ENCODE data around the gene GALNT18. TPM values are rescaled to one million over a fixed set of nuclear protein-coding genes. Genes with fewer than 3 reads are reported as not detected.

Gene GALNT18
- polyA plus RNA-seq, 3 donors, result 9.4 to 16.5 (median 9.6) TPM

DNA sequence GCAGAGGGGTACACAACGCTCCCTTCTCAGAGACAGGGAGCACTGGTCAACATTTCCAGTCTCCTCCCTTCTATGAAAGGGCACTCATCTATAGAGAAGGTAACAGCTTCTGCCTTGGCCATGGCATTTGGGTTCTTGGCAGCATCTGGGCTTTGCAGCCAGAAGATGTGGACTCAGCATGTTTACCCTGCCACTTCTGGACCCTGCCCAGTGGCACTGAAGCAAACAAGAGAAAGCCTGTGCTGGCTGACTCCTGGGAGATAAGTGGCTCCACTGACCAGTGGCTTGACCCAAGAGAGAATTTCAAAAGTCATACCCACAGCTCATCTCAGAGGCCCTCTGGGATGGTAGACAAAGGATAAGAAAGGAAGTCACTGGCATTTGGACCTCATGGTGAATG is 276.7 kb downstream of the GALNT18 start:
- 88 to 100% (median 92%) methylated on average over 1 of the region's 1 CpG for WGBS, 3 donors
- no peak overlapping the region for H3K27ac ChIP-seq (ENCODE audit: low read depth, low read length)

DNA sequence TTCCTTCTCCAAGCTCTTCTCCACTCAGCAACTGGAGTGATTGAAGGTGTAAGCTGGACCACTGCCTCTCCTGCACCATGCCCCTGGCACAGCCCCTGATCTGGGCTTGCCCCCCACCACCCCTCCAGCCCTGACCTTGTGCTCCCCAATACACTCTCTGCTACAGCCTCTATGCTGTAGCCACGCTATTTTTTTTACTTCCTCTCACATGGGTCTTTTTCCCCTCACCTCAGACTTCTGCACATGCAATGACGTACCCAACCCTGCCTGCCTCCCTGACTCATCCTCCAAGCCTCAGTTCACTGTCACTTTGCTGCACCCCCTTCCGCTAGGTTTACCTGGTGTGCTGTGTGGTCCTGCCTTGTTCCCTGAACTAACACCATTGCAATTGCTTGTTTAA is 277.8 kb downstream of the GALNT18 start:
- WGBS, 3 donors, result 64 to 79% (median 69%) methylated on average over 3 of the region's 3 CpGs
- H3K27ac ChIP-seq (ENCODE audit: low read depth, low read length), result no peak overlapping the region

DNA sequence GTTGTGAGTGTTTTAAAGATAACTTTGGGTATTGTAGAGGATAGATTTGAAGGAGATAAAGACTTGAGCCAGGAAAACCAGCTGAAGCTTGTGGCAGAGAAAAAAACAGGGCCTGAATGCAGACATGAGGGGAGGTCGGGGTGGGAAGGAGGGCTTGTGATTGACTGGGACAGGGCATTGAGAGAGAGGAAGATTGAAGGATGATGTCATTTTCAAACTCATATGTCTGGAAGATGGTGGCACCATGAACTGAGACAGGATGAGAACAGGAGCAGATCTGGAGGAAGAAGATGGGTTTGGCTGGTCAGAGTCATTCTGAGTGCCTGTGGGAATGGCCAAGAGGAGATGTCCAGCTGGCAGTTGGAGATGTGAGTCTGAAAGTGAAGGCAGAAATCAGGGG is 283.5 kb downstream of the GALNT18 start:
- no peak overlapping the region for H3K27ac ChIP-seq (ENCODE audit: low read depth, low read length)
- 91 to 98% (median 94%) methylated on average over 1 of the region's 1 CpG for WGBS, 3 donors

DNA sequence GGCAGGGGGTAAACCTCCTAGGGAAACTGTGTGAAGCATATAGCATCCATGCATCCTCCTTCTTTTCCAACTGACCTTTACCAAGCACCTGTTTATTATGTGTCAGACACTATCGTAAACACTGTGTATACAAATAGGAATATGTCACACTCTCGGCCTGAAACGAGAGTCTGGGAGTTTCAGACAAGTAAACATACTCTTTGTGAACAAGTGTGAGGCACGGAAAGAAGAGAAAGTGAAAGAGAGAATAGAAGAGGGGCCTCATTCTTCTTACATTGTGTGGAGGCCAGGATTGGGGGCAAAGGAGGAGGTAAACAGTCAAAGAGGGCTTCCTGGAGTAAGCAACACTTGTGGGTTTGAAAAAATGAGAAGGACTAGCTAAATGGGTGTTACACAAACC is 285.1 kb downstream of the GALNT18 start:
- WGBS, 3 donors, result 73 to 89% (median 79%) methylated on average over 4 of the region's 4 CpGs
- H3K27ac ChIP-seq (ENCODE audit: low read depth, low read length), result no peak overlapping the region

DNA sequence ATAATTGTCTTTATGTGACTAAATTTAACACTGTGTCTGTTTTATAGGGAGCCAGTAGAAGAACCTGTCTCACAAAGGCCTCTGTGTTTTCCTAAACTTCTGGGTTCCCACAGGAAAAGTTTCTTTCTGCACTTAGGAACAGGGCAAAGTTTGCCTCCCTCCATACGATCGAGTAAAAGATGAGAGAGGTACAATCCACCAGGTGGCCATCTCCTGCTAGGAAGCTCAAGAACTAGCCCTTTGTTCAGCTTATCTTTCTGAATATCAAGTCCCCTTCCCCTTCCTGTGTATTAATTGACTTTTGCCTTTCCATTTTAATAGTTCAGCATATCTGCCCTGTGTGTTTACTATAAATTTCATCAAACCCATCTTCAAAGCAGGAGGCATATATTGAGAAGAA is 286.8 kb downstream of the GALNT18 start:
- WGBS, 3 donors, result 77 to 94% (median 86%) methylated on average over 2 of the region's 2 CpGs
- no peak overlapping the region for H3K27ac ChIP-seq (ENCODE audit: low read depth, low read length)

DNA sequence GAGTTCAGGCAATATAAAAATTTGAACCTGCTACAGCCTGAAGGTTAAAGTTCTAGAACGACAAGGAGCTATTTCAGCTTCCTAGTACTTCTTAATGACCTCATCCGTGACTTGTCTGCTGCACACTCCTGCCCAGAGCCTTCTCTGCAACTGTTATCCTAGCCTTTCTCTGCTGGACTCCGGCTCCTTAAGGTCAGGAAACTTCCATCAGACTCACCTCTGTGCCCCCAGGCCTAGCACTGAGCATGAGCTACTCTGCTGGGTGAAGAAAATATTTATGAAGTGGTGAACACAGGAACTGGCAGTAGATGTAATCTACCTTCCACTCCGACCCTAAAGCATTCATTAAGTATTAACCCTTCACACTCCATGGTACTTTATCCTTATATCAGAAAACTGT is 287.2 kb downstream of the GALNT18 start:
- WGBS, 3 donors, result 70 to 72% (median 71%) methylated on average over 4 of the region's 4 CpGs
- H3K27ac ChIP-seq (ENCODE audit: low read depth, low read length), result no peak overlapping the region

DNA sequence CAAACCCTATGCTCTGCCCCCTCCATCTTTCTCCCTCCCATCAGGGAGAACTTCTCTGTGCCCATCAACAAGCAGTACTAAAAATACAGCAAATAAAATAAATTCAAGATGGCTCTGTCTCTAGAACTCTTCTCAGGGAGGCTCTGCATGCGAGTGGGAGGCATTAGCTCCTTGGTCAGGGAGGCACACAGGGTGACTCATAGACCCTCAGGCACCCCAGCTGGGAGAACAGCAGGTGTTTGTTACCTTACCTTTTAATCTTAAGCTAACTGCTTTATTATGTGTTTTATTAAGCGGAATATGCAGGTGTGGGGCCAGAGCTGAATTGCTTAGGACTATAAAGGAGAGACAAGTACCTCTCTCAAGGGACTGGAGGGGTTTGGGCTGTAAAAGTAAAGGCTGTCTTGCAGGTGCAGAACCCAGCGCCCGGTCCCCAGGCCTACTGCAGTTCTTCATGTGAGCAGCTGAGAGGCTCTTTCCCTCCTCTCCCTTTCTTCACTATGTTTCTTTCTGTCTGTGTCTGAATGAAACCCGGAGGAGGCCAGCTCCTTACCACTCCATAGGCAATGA is 289.6 kb downstream of the GALNT18 start:
- WGBS, 3 donors, result 71 to 89% (median 78%) methylated on average over 5 of the region's 5 CpGs
- no peak overlapping the region for H3K27ac ChIP-seq (ENCODE audit: low read depth, low read length)

DNA sequence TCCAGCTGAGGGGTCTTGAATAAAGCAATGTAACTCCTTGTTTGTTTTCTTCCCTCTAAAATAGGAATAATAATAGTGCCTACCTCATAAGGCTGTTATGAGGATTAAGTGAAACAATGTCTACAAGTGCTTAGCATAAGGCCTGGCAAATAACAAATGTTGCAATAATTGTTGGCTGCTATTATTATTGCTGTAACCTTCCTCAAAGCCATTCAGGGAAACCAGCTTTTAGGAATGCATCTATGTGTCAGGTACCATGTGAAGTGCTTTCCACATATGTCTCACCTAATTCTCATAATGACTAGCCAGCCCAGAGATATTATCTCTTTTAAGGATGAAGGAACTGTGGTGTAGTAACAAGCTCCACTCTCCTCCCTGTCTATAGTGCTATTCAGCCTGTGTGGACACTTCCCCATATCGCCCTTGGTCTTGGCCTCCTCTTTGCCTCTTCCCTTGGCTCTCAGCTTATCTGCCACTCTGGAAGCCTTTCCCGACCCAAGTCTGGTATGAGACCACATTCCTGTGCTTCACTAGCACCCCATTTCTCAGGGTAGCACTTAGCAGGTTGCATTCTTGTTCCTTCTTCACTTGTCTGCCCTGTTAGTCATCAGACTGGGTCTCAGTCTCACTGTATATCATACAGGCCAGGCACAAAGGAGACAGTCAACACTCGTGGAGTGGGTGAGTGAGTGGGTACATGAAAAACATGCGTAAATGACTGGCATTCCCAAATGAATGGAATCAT is 292.6 kb downstream of the GALNT18 start:
- WGBS, 3 donors, result 76 to 90% (median 88%) methylated on average over 4 of the region's 4 CpGs

DNA sequence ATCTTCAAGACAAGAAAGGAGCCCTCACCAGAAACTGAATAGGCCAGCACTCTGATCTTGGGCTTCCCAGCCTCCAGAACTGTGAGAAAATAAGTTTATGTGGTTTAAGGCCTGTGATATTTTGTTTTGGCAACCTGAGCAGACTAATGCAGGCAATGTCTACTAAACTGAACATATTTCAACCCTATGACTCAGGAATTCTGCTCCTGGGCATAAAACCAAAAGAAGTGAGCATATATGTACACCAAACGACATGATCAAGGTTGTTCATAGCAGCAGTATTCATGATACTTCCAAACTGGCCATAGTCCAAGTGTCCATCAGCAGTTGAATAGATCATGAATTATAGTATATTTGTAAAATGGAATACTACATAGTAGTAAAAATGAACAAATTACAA is 297.7 kb downstream of the GALNT18 start:
- 53 to 81% (median 78%) methylated on average over 1 of the region's 1 CpG for WGBS, 3 donors
- H3K27ac ChIP-seq (ENCODE audit: low read depth, low read length), result no peak overlapping the region

More for the DNA sequence above, 292.6 kb downstream of the GALNT18 start:
- no peak overlapping the region for H3K27ac ChIP-seq (ENCODE audit: low read depth, low read length)

DNA sequence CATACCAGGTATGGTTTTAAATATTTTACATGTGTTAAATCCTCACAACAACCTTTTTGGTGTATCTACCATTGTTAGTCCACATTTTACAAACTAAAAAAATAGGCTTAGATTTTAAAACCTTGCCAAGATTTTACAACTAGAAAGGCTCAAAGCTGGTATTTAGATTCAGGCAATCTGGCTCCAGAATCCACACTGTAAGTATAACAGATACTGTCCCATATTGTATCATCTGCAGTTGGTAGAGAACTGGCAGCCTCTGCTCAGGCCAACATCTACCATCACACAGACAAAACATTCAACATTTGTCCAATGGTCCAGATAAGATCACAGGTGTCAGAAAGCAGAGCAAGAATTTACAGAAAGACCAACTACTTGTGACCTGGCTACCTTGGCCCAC is 299.7 kb downstream of the GALNT18 start:
- H3K27ac ChIP-seq (ENCODE audit: low read depth, low read length), result no peak overlapping the region

DNA sequence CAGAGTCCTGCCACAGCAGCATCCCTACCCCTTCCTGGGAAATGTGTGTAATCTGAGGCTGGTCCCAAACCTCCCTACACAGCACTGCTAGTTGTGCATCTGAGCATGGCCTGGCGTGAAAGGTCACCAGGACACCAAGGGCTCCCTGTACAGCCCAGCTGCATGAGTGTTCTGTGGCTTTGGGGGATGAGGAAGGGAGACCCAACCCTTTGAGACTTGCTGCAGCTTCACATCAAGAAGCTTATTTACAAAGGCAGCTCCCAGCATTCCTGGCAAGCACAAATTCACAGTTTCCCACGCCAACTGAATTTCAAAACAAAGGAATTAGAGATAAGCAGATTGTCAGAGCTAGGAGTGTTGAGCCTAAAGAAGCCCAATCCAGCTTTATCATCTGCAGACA is 301.0 kb downstream of the GALNT18 start:
- WGBS, 3 donors, result 73 to 84% (median 79%) methylated on average over 2 of the region's 2 CpGs

DNA sequence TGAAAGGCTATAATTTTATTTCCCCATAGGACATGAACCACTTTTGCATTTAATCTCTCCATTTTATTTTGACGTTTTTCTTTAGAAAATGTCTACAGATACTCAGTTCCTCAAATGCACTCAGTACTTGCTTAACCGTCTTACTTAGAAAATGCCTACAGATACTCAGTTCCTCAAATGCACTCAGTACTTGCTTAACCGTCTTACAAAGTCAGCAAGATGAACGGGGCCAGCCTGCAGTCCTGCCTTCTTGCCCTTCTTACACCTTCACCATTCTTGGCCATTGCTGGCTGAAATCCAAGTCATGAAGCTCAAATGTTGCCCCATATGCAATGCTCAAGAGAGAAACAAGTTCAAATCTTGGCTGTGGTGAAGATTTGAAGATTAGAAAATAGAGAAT is 302.8 kb downstream of the GALNT18 start:
- WGBS, 3 donors, result 50 to 93% (median 61%) methylated on average over 4 of the region's 4 CpGs
- H3K27ac ChIP-seq (ENCODE audit: low read depth, low read length), result no peak overlapping the region

More for the DNA sequence above, 301.0 kb downstream of the GALNT18 start:
- H3K27ac ChIP-seq (ENCODE audit: low read depth, low read length), result no peak overlapping the region

DNA sequence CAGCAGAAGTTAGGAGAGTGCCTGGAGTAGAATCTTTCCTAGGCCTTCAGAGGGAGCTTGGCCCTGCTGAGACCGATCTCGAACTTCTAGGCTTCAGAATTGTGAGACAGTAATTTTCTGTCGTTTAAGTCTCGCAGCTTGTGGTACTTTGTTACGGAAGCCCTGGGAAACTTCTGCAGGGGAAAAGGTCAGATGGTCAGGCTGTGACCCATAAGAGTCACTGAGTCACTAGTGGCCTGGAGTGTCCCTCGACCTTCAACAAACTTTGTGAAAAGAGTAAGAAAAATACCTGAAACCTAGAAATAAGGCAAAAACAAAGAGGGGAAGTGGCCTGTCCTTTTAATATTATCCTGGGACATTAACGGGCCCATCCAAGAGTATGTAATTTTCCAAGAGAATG is 303.3 kb downstream of the GALNT18 start:
- H3K27ac ChIP-seq (ENCODE audit: low read depth, low read length), result no peak overlapping the region
- WGBS, 3 donors, result 85 to 95% (median 86%) methylated on average over 7 of the region's 7 CpGs

DNA sequence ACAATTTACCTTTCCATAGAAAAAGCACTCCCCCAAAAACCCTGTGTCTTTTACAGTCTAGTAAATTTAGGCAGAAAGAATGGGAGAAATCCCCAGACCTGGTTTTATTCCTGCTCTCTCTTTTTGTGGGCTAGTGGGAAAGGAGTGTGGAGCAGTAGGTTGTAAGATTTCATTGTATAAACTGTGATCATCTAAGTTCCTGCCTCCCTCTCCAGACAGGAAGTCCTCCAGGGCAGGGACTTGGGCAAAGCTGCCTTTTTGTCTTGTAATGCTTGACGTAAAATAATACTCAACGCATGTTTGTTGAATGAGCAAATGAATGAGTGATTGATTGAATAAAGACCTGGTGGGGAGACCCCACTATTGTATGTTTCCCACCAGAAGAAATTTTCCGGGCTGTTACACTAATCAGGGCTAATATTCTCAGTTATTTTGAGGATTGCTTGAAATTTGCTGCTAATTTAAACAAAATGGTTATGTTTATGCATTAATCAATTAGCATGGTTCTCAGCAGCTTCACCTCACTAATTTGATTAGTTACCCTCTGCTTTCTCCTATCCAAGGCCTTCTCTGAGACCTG is 305.1 kb downstream of the GALNT18 start:
- no peak overlapping the region for H3K27ac ChIP-seq (ENCODE audit: low read depth, low read length)
- WGBS, 3 donors, result 90 to 93% (median 91%) methylated on average over 3 of the region's 3 CpGs

DNA sequence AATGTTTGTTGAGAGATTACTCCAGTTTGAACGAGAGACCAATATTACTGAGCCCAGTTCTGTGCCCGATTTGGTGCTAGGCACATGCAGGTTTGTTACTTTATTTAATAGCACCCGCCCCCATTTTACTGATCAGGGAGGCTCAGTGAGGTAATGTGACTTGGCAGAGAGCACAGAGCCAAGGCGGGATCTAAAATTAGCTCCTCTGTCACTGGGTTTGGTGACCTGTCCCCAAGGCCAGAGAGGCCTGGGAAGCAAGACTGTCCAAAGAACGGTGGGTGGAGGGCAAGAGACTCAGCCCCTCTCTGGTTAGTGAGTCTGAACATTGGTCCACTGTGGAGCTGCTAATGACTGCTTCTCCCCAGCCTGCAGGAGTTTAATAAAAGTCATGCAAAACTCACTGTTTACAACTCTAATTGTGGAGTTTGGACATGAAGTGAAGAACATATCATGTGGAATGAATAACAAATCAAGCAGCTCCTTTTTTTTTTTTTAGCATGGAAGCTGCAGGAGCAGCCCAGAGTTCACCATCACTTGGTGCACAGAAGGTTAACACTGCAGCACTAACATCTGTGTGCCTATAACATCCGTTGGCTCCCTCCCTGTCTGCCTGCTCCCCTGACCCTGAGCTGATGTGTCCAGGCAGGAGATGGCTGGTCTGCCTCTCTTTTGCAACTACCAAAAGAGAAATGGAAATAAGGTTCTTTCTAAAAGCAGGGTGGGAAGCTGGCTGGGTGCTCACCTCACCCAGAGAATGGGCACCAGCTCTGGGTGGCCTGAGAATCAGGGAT is 307.7 kb downstream of the GALNT18 start:
- no peak overlapping the region for H3K27ac ChIP-seq (ENCODE audit: low read depth, low read length)
- 31 to 75% (median 60%) methylated on average over 6 of the region's 6 CpGs for WGBS, 3 donors

DNA sequence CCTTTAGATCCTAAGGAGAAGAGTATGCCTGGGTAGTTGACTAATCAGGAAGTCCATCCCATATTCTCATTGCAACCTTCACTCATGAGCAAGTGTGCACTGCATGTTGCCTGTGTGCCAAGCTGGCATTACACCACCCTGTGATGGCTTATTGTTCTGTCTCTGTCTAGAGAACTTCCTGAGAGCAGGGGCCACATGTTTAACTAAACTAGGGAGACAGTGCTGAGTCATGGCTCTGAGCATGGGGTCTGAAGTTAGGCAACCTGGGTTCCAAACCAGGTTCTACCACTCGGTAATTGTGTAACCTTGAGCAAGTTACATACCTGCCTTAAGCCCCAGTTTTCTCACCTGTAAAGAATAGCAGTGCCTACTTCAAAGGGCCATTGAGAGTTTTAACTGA is 308.4 kb downstream of the GALNT18 start:
- 19 to 68% (median 58%) methylated on average over 1 of the region's 1 CpG for WGBS, 3 donors
- no peak overlapping the region for H3K27ac ChIP-seq (ENCODE audit: low read depth, low read length)

DNA sequence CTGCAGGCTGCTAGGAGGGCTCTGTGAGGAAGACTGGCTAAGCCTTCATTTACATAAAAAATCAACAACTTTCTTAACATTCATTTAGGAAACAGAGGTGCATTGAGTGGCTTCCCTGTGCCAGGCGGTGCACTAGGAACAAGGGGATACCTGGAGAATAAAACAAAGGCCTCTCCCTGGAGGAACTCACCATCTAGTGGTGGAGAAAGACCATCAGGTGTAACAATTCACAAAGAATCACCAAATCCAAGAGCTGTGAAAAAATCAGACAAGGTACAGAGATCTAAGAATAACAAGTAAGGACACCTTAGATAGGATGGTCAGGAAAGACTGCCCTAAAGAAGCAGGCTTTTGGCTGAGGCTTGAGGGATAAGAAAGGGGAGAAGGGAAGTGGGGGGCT is 309.1 kb downstream of the GALNT18 start:
- 93 to 100% (median 95%) methylated on average over 1 of the region's 1 CpG for WGBS, 3 donors
- H3K27ac ChIP-seq (ENCODE audit: low read depth, low read length), result no peak overlapping the region

DNA sequence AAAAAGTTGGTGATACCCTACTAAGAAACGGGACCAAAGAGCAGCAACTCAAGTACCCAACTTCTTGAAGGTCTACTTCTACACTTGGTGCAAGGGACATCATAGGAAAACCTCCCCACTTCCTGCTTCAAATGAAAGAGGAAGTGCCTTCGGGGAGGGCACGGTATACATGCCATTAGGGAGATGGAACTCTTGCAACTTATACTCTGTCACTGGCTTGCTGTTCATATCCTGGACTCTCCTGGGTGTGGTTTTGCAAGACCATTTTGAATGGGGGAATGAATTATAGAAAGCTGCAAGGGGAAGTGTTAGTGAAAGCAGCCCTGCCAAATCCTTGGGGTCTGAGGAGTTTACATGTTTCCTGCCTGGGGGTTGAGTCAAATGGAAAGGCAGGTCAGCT is 310.6 kb downstream of the GALNT18 start:
- no peak overlapping the region for H3K27ac ChIP-seq (ENCODE audit: low read depth, low read length)
- WGBS, 3 donors, result 45 to 61% (median 59%) methylated on average over 3 of the region's 3 CpGs

DNA sequence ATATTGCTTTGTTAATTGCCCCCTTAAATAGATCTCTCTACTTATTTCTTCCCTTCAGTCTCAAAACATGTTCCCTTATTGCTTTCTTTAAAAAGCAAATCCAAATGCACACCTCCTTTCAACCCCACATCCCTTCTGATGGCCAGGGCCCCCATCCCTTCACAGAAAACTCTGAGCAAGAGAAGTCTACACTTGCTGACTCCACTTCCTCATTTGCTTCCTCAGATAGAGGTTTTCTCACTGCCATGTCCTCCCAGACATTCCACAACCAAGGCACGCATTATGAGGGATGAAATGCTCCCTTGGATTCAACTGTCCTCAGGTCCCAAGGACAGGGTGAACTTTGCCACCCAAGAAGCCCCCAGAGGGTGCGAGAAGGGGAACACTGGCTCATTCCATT is 311.9 kb downstream of the GALNT18 start:
- WGBS, 3 donors, result 94 to 97% (median 96%) methylated on average over 2 of the region's 2 CpGs
- no peak overlapping the region for H3K27ac ChIP-seq (ENCODE audit: low read depth, low read length)

All from adipose tissue (tissue), 3 donors.